H7 (cell line): ENCODE measurements around the gene KCNQ1. TPM values are rescaled to one million over a fixed set of nuclear protein-coding genes. Genes with fewer than 3 reads are reported as not detected.

ENCODE experiments used
- DNase-seq: peaks from one replicate; pipeline ENCODE4 v3.0.0; 2012
- H3K27me3 ChIP-seq: 2 replicates; pipeline ENCODE4 v1.6.0; 2011; ENCODE audit warnings: mild to moderate bottlenecking, low read length; ENCODE audit not compliant: control insufficient read depth, insufficient read depth
- H3K36me3 ChIP-seq: replicated peaks from 2 replicates; pipeline ENCODE4 v1.5.1; 2011; ENCODE audit warnings: low read length; ENCODE audit not compliant: control insufficient read depth, insufficient read depth
- H3K4me3 ChIP-seq: 2 replicates; pipeline ENCODE4 v1.5.1; 2011; ENCODE audit warnings: low read depth, mild to moderate bottlenecking, control low read depth, low read length, moderate library complexity; ENCODE audit not compliant: insufficient read depth
- total RNA-seq: library from RNA; depleted of rRNA; stranded (reverse); fragments of >200 nt; shearing (Covaris generic); gene quantifications from 2 replicates; pipeline ENCODE4 v1.2.3, GENCODE V29; 2014

KCNQ1 gene
- total RNA-seq, 1 experiment from 2014 or later, result 0.48 TPM

DNA sequence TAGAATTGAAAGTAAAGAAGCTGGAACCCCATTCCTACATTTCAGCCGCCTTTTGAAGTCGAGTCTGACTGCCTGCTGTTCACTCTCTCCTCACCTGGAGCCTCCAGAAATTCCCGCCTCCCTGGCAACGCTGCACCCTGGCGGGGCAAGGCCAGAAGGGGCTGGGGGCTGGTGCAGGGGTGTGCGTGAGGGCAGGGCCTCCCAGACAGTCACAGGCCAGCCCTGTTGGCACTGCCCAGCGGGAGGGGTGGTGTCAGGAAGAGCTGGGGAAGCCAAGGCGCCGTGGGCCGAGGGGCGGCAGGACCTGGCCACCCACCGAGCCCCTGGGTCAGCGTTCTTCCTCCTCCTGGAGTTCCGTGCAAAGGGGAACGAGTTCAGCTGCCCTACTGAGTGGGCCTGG, 131.7 kb downstream of the KCNQ1 start:
- DNase-seq, result no peak
- H3K36me3 ChIP-seq, result no peaks in the 10 kb centered on the region
- peaks cover 2% of the 10 kb centered on the region for H3K27me3 ChIP-seq
- no peak overlapping the region for H3K4me3 ChIP-seq

DNA sequence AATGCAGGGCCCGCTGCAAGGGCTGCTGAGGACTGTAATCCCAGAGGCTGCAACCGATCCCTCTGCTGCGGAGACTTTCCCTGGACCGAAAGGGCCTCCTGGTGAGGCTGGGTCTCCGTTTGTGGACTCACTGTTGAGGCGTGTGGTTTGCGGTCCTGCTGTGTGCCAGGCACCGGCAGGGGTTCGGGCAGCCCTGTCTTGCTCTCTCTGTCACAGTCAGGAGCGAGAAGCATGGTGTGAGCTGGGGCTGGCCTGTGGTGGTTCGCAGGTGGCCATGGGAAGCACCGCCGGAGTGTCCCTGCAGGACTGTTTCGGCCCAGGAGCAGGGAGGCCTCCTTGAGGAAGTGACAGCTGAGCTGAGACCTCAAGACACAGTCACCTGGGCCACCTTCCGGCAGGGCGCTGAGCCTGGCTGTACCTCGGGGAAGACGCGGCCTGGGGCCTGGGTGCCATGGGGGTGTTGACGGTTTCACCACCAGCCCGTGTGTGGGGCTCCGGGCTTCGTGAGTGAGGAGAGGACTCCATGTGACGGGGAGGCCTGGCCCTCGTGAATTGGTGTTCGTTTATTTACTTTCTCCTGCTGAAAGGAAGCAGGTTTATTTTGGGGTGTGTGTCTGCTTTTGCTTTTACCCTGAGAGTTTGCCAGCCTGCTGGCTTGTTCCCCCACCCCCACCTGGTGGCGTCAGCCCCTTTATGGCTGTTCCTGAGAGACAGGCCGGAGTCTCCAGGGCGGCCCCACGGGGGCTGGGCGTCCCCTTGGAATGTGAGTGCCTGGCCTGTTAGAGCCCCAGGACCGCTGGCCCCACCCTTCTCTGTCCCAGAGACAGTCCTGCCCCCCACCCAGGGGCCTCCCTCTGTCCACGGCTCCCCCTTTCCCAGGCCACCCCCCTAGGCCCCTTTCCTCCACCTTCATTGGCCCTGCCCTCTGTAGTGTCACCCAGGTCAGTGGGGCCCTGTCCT, 132.5 kb downstream of the KCNQ1 start:
- Histone ChIP-seq H3K27me3 (peaks cover 2% of the 10 kb centered on the region), H3K4me3 (no peak overlapping the region), H3K36me3 (no peaks in the 10 kb centered on the region)
- no peak for DNase-seq

DNA sequence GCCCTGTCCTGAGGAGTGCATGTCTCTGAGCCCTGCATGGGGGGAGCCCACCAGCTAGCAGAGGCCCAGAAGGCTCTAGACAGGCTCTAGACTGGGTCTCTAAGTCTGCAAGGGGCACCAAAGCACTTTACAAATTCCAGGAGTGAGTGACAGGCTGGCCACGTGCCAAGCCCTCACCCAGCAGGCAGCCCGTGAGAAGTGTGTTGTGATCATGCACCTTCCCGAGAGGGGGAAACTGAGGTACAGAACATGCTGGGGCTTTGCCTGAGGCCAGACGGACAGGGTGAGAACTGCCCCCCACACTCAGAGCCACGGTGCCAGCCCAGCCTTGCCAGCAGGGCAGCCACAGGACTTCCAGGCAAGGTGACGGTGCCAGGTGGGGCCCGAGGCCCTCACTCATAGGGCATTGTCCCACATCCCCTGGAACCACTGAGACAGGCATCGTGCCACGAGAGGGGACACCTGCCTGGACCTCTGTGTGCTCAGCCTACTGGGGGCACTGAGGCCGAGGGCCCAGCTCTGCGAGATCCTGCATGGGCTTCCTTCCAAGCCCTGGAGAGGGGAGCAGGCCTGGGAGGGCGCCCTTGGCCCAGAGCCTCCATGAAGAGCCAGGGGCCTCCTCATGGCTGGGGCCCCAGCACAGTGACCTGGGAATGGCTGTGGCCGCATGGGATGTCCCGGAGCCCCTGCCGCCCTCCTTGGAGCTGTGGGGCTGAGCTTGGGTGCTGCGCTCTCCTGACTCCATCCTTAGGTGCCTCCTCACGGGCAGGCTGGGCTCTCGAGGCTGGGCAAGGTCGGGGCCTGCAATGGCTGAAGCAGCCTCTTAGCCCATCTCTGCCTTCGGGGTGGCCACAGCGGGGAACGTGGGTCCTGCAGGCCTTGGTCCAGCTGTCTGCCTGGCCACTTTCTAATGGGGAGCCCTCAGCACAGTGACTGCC, 133.5 kb downstream of the KCNQ1 start:
- H3K36me3 ChIP-seq, result no peaks in the 10 kb centered on the region
- H3K27me3 ChIP-seq, result peaks cover 2% of the 10 kb centered on the region
- no peak overlapping the region for H3K4me3 ChIP-seq
- no peak for DNase-seq

DNA sequence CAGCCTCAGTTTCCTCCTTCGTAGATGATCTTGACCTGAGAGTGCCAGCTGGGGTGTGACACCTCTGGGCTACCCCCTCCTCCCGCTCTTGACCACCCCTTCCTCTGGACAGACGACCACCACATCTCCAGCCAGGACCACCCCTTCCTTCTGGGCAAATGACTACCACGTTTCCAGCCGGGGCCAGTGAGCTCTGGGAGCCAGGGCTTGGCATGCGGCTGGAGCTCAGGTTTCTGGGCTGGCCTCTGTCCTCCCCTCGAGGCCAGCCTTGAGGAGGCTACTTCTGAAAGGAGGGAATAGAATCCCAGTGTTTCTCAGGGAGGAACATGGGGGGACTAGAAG, 134.1 kb downstream of the KCNQ1 start:
- DNase-seq, result no peak
- Histone ChIP-seq H3K27me3 (peaks cover 2% of the 10 kb centered on the region), H3K4me3 (no peak overlapping the region), H3K36me3 (no peaks in the 10 kb centered on the region)

DNA sequence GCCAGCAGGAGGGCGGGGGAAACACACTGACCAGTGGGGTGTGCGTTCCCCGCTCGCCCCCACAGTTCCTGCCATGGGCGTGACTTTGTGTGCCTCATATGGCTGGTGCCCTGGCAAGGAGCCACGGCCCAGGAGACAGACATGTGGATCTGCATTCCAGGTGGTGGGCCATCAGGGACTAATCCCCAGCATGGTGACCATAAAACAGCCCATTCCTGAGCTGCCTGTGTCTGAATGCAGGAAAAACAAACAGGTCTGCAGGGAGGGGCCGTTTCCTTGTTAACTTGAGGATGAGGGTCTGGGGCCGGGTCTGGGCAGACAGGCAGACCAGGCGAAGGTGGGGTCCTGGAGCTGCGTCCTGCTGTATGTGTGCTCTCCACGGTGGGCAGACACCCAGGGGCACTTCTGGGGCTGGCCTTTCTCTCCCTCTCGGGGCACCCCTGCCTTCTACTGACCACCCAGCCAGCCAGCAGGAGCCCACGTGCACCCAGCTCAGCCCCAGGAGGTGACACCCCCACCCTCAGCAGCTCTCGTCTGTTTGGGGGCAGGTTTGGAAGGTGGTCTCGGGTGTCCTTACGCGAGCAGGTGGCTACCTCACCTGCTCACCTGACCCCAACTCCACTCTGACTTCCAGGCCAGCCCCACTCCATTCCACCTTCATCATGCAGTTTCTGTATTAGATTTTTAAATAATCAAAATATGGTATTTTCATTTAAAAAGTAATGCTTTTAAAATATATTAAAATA, 134.7 kb downstream of the KCNQ1 start:
- no peaks in the 10 kb centered on the region for H3K36me3 ChIP-seq
- no peak overlapping the region for H3K4me3 ChIP-seq
- no peak for DNase-seq
- H3K27me3 ChIP-seq, result peaks cover 2% of the 10 kb centered on the region

DNA sequence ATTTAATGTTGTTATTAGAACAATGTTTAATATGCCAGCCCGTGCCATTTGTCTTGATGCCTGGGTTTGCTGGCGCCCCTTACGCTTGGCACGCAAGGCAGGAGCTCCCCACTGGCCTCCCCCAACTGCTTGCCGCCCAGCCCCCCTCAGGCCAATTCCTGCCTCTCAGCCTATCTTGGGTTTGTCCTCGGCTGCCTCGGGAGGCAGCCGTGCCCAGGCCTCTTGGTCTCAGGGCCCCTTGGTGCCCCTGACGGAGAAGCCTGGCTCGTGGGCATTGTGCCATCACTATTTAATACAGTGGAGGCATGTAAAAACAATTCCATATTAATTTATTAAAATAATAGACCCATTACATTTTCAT, 135.2 kb downstream of the KCNQ1 start:
- DNase-seq, result no peak
- H3K36me3 ChIP-seq, result no peaks in the 10 kb centered on the region
- H3K27me3 ChIP-seq, result peaks cover 2% of the 10 kb centered on the region; the same call in 1 of the 2 replicates
- no peak overlapping the region for H3K4me3 ChIP-seq

DNA sequence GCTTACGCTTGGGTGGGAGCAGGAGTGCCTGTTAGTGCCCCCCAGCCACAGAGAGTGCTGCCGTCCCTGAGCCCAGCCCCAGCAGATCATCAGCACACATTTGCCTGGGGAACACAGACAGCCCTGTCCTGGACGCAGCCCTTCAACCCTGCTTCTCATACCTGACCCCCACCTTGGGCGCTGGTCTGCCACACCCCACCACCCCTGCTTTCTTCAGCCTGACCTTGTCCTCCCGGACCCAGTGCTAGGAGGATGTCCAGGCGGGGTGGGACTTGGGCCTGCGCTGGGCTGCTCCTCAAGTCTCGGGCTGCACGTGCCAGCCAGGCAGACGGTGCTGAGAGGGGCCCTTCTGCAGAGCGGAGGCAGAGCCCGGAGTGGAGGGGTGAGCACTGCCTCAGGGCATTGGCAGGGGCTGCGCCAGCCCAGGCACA, 135.8 kb downstream of the KCNQ1 start:
- peak; percentile 35 for DNase-seq
- no peaks in the 10 kb centered on the region for H3K36me3 ChIP-seq
- no peak overlapping the region for H3K4me3 ChIP-seq
- peaks cover 2% of the 10 kb centered on the region; the same call in 1 of the 2 replicates for H3K27me3 ChIP-seq

DNA sequence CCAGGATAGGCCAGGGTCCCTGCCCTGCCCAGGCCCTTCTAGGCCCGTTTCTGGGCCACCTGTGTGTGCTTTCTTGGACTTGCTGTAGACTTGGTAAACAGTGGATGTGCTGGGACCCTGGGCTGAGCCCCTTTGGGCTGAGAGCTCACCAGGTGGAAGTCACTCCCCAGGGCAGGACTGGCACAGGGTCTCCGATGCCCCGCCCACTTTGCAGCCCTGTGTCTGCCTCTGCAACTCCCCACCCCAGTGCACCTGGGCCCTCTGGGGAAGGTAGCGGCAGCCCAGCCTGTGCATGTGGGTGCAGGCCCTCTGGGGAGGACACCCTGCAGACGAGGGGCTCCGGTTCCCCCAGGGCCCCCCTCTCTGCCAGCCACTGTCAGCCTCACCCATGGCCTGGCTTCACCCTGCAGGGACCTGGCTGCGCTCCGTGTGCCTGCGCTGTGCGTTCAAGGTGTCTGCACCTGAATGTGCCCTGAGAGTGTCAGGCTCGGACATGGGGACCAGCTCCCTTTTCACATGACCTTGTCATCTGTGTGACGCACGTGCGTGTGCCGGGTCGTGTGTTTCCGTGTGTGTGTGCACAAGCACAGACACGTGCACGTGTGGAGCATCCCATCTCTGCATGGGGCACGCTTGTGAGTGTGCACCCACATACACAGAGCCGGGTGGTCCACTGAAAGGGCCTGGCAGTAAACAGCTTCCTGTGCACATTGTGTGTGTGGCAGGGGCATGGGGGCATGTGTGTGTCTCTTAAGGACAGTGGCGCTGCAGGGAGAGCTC, 136.5 kb downstream of the KCNQ1 start:
- H3K27me3 ChIP-seq, result peaks cover 2% of the 10 kb centered on the region; the same call in 1 of the 2 replicates
- DNase-seq, result peak; percentile 34
- no peaks in the 10 kb centered on the region for H3K36me3 ChIP-seq
- H3K4me3 ChIP-seq, result no peak overlapping the region

DNA sequence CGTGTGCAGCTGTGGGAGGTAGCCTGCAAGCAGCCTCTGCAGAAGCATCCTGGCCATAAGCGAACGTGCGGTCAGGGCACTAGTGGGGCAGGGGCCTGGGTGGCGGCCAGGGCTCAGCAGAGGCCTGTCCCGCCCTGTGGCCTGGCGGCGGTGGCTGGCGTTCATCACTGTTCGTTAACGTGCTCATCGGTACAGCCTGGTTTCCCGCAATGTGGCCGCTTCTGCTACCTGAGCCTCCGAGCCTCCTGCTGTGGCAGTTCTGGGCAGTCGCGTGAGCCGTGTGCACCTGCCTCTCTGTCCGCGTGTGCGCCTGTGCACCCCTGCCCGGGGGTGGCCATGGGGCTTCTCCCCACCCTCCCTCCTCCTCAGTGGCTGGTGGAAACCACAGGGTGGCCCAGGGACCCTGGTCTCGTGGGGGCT, 137.1 kb downstream of the KCNQ1 start:
- peak; percentile 33 for DNase-seq
- Histone ChIP-seq H3K4me3 (no peak overlapping the region), H3K36me3 (no peaks in the 10 kb centered on the region), H3K27me3 (peaks cover 4% of the 10 kb centered on the region)

DNA sequence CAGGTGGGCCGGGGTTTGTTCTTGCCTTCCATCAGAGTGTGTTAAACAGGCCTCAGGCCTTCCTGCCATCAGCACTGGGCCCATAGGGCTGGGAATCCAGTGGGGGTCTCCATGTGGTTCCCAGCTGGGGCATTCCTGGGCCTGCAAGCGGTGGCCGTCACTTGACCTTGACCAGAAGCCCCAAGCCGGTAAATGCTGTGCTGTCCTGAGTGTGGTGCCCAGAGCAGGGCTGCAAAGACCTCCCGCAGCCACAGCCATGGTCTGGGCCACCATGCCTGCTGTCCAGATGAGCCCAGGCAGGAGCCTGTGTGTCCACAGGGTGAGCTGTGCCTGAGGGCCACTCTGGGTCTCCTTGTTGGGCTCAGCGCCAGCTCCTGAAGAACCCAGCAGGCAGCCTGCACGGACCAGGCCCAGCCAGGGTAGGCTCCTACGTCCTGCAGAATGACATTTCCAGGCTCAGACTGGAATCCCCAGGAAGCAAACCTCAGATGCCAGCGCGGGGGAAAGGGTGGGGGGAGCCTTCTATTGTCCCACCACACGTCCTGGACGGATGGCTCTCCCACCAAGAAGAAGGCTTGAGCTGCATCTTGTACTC, 137.6 kb downstream of the KCNQ1 start:
- H3K4me3 ChIP-seq, result no peak overlapping the region
- H3K27me3 ChIP-seq, result peaks cover 4% of the 10 kb centered on the region
- DNase-seq, result no peak
- H3K36me3 ChIP-seq, result no peaks in the 10 kb centered on the region

DNA sequence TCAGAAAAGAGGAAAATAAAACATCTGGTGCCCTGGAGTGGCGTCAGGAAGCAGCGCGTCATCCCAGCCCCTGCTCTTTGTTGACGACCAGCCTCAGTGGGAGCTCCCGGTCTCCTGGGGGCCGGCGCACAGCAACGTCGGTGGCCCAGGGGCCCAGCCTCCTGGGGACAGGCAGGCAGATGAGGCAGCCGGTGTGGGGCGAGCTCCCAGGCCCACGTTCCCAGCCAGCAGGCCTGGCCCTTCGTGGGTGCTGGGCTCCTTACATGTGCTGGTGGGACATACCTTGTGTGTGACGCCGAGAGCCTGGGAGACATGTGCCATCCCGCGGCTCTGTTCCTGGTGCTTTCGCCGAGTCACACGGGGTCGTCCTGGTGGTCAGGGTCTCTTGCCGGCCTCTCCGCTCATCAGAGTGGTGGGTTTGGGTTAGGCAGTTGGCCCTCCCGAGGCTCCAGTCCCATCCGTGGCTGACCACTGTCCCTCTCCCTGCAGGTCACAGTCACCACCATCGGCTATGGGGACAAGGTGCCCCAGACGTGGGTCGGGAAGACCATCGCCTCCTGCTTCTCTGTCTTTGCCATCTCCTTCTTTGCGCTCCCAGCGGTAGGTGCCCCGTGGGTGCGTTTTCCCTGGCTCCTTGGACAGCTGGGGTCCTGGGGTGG, 138.3 kb downstream of the KCNQ1 start:
- Histone ChIP-seq H3K4me3 (no peak overlapping the region), H3K36me3 (no peaks in the 10 kb centered on the region), H3K27me3 (peaks cover 4% of the 10 kb centered on the region)
- DNase-seq, result peak; percentile 56

DNA sequence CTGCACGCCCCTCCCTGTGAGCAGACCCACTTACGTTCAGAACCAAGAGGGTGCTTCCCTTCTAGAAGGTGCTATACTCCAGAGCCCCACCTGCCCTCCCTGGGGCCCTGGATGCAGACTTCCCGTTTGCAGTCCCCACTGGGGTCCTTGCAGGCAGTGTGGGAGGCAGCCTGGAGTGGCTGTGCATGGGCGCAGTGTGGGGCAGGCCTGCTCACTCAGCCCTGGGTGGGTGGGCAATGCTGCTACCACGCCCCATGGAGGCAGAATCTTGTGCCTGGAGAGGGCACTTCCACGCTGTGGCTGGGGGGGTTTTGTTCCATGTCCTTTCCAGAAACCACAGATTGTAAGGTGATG, 138.8 kb downstream of the KCNQ1 start:
- peak; percentile 39 for DNase-seq
- H3K4me3 ChIP-seq, result no peak overlapping the region
- no peaks in the 10 kb centered on the region for H3K36me3 ChIP-seq
- H3K27me3 ChIP-seq, result peaks cover 4% of the 10 kb centered on the region

DNA sequence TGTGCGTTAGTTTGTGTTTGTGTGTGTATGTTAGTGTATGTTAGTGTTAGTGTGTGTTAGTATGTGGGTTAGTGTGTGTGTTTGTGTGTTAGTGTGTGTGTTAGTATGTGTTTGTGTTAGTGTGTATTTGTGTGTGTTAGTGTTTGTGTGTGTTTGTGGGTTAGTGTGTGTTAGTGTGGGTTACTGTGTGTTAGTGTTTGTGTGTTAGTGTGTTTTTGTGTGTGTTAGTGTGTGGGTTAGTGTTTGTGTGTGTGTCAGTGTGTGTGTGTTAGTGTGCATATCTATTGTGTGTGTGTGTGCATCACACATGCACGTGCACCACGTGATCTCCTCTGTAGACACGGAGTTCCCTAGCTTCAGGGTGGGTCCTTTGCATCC, 139.6 kb downstream of the KCNQ1 start:
- peaks cover 4% of the 10 kb centered on the region for H3K27me3 ChIP-seq
- DNase-seq, result no peak
- H3K36me3 ChIP-seq, result no peaks in the 10 kb centered on the region
- H3K4me3 ChIP-seq, result no peak overlapping the region
